H9 (cell line): Measurements from ENCODE around the gene R3HCC1L. TPM values are rescaled to one million over a fixed set of nuclear protein-coding genes. Genes with fewer than 3 reads are reported as not detected.

Experiments used
- DNase-seq: peaks from one replicate; pipeline ENCODE4 v3.0.0-alpha.2; 2017
- H2AFZ ChIP-seq: one replicate; pipeline ENCODE4 v1.6.1; 2013; ENCODE audit warnings: mild to moderate bottlenecking, low read length, control low read depth, moderate library complexity
- H2AK5ac ChIP-seq: 2 replicates; pipeline ENCODE4 v1.6.1; 2013; ENCODE audit warnings: low read length, control low read depth, mixed read lengths; ENCODE audit not compliant: insufficient read length
- H2BK120ac ChIP-seq: one replicate; pipeline ENCODE4 v1.6.1; 2013; ENCODE audit warnings: low read depth, mild to moderate bottlenecking, low read length, control low read depth, inconsistent platforms; ENCODE audit not compliant: poor library complexity, severe bottlenecking
- H2BK12ac ChIP-seq: 2 replicates; pipeline ENCODE4 v1.6.1; 2013; ENCODE audit warnings: low read length, control low read depth, mixed read lengths, low read depth; ENCODE audit not compliant: insufficient read length
- H2BK15ac ChIP-seq: 2 replicates; pipeline ENCODE4 v1.6.1; 2013; ENCODE audit warnings: low read depth, low read length, control low read depth
- H2BK20ac ChIP-seq: one replicate; pipeline ENCODE4 v1.6.1; 2013; ENCODE audit warnings: low read depth, mild to moderate bottlenecking, low read length, control low read depth, inconsistent platforms; ENCODE audit not compliant: poor library complexity, severe bottlenecking
- H2BK5ac ChIP-seq: 2 replicates; pipeline ENCODE4 v1.6.1; 2013; ENCODE audit warnings: low read length, control low read depth, mixed read lengths; ENCODE audit not compliant: insufficient read length
- H3K14ac ChIP-seq: 2 replicates; pipeline ENCODE4 v1.6.1; 2013; ENCODE audit warnings: low read length, control low read depth; ENCODE audit not compliant: insufficient read depth
- H3K18ac ChIP-seq: 2 replicates; pipeline ENCODE4 v1.6.1; 2013; ENCODE audit warnings: low read depth, mild to moderate bottlenecking, mixed read lengths, low read length, control low read depth; ENCODE audit not compliant: insufficient read length
- H3K23ac ChIP-seq: 2 replicates; pipeline ENCODE4 v1.6.1; 2013; ENCODE audit warnings: low read length, control low read depth, mixed read lengths, low read depth; ENCODE audit not compliant: insufficient read length
- H3K23me2 ChIP-seq: 2 replicates; pipeline ENCODE4 v1.6.1; 2013; ENCODE audit warnings: low read depth, mild to moderate bottlenecking, mixed read lengths, low read length, control low read depth; ENCODE audit not compliant: insufficient read length, poor library complexity, severe bottlenecking
- H3K27ac ChIP-seq: 2 replicates; pipeline ENCODE4 v1.5.1; 2013; ENCODE audit warnings: low read length, control low read depth, mixed read lengths, low read depth; ENCODE audit not compliant: insufficient read length
- H3K27me3 ChIP-seq: 2 replicates; pipeline ENCODE4 v1.6.1; 2013; ENCODE audit warnings: low read length, control low read depth, inconsistent platforms; ENCODE audit not compliant: insufficient read depth
- H3K4ac ChIP-seq: 2 replicates; pipeline ENCODE4 v1.6.1; 2013; ENCODE audit warnings: low read depth, mild to moderate bottlenecking, control low read depth, inconsistent platforms, low read length, moderate library complexity
- H3K4me1 ChIP-seq: 2 replicates; pipeline ENCODE4 v1.6.1; 2013; ENCODE audit warnings: low read length, control low read depth, inconsistent platforms; ENCODE audit not compliant: insufficient read depth
- H3K4me2 ChIP-seq: 2 replicates; pipeline ENCODE4 v1.6.1; 2013; ENCODE audit warnings: low read length, control low read depth, mixed read lengths; ENCODE audit not compliant: insufficient read length, insufficient read depth
- H3K56ac ChIP-seq: 2 replicates; pipeline ENCODE4 v1.6.1; 2013; ENCODE audit warnings: low read depth, mild to moderate bottlenecking, mixed read lengths, low read length, control low read depth; ENCODE audit not compliant: insufficient read length
- H3K79me1 ChIP-seq: 2 replicates; pipeline ENCODE4 v1.6.1; 2013; ENCODE audit warnings: low read depth, mild to moderate bottlenecking, moderate library complexity, low read length, control low read depth, inconsistent platforms; ENCODE audit not compliant: insufficient read depth, poor library complexity, severe bottlenecking
- H3K79me2 ChIP-seq: 2 replicates; pipeline ENCODE4 v1.6.1; 2013; ENCODE audit warnings: low read length, control low read depth, inconsistent platforms; ENCODE audit not compliant: insufficient read depth
- H3K9ac ChIP-seq: 2 replicates; pipeline ENCODE4 v1.6.1; 2013; ENCODE audit warnings: low read length, control low read depth, mixed read lengths; ENCODE audit not compliant: insufficient read length; ENCODE audit errors: extremely low read depth
- H3K9me3 ChIP-seq: one replicate; pipeline ENCODE4 v1.6.1; 2013; ENCODE audit warnings: low read depth, low read length, inconsistent platforms; ENCODE audit not compliant: control insufficient read depth
- H3T11ph ChIP-seq: one replicate; pipeline ENCODE4 v1.6.1; 2013; ENCODE audit warnings: mild to moderate bottlenecking, low read length, control low read depth, inconsistent platforms
- H4K20me1 ChIP-seq: one replicate; pipeline ENCODE4 v1.6.1; 2013; ENCODE audit not compliant: control insufficient read depth, insufficient read length, insufficient read depth
- H4K5ac ChIP-seq: 2 replicates; pipeline ENCODE4 v1.6.1; 2013; ENCODE audit warnings: low read depth, mild to moderate bottlenecking, mixed read lengths, low read length, control low read depth; ENCODE audit not compliant: insufficient read length
- H4K8ac ChIP-seq: replicated peaks from 2 replicates; pipeline ENCODE4 v1.6.1; 2013; ENCODE audit warnings: low read length, control low read depth, mixed read lengths, low read depth; ENCODE audit not compliant: insufficient read length
- H4K91ac ChIP-seq: 2 replicates; pipeline ENCODE4 v1.6.1; 2013; ENCODE audit warnings: low read depth, mild to moderate bottlenecking, moderate library complexity, mixed read lengths, low read length, control low read depth; ENCODE audit not compliant: insufficient read length
- H3K27ac Mint-ChIP-seq, 3 experiments: 2 replicates in 2 of 3; 3 replicates in 1 of 3; pipeline ENCODE4 v1.8.0; 2020 to 2021; ENCODE audit warnings: mixed read lengths in 3 of 3, mild to moderate bottlenecking in 1 of 3, moderate library complexity in 1 of 3
- H3K27me3 Mint-ChIP-seq: 2 replicates; pipeline ENCODE4 v1.8.0; 2021; ENCODE audit warnings: low read depth, mild to moderate bottlenecking, moderate library complexity, mixed read lengths
- H3K36me3 Mint-ChIP-seq, 3 experiments: 2 replicates in 2 of 3; 3 replicates in 1 of 3; pipeline ENCODE4 v1.8.0; 2020 to 2021; ENCODE audit warnings: low read depth in 3 of 3, mixed read lengths in 3 of 3; ENCODE audit not compliant: insufficient read depth in 1 of 3
- H3K4me1 Mint-ChIP-seq, 2 experiments: 2 replicates each; pipeline ENCODE4 v1.8.0; 2020; ENCODE audit warnings: mixed read lengths in 2 of 2
- H3K4me3 Mint-ChIP-seq, 2 experiments: 2 replicates in 1 of 2; 3 replicates in 1 of 2; pipeline ENCODE4 v1.8.0; 2020 to 2021; ENCODE audit warnings: mild to moderate bottlenecking in 2 of 2, mixed read lengths in 2 of 2, moderate library complexity in 1 of 2
- H3K9me3 Mint-ChIP-seq, 2 experiments: 2 replicates in 1 of 2; 3 replicates in 1 of 2; pipeline ENCODE4 v1.8.0; 2020; ENCODE audit warnings: mild to moderate bottlenecking in 2 of 2, mixed read lengths in 2 of 2, moderate library complexity in 1 of 2
- CTCF ChIP-seq: fragments of 200-600 bp; sonication (generic); conservative IDR thresholded peaks from 3 replicates; pipeline ENCODE4 v1.8.0; 2021; ENCODE audit warnings: antibody characterized with exemption, mild to moderate bottlenecking
- WGBS: extraction: QIAGEN DNeasy Blood & Tissue Kit; methylation state at CpG from one replicate; pipeline ENCODE4 v1.1.7; 2013; ENCODE audit warnings: missing lambda C conversion rate, low lambda C conversion rate, mixed read lengths; ENCODE audit not compliant: insufficient read length; ENCODE audit errors: extremely low coverage; 5-methylcytosine and 5-hydroxymethylcytosine counted together
- total RNA-seq: library from RNA; stranded (reverse); gene quantifications from 2 replicates; pipeline ENCODE4 v1.2.1, GENCODE V29; 2021

R3HCC1L gene
- total RNA-seq, 1 experiment from 2014 or later, result 18.5 TPM

- no peak for TF ChIP-seq CTCF
- Histone ChIP-seq H4K91ac (no peak overlapping the region), H2AFZ (no peak overlapping the region), H2BK5ac (no peak overlapping the region), H3K14ac (no peak overlapping the region), H3K9me3 (no peaks in the 10 kb centered on the region), H2BK120ac (no peak overlapping the region), H2BK15ac (no peak overlapping the region), H4K20me1 (no peaks in the 10 kb centered on the region), H3K18ac (no peak overlapping the region), H2BK12ac (no peak overlapping the region), H3K23ac (no peak overlapping the region), H3K4ac (no peak overlapping the region), H3K56ac (no peak overlapping the region), H4K5ac (no peak overlapping the region), H2BK20ac (no peak overlapping the region), H2AK5ac (no peak overlapping the region), H3K79me2 (no peaks in the 10 kb centered on the region), H3K27ac (no peak overlapping the region), H3K4me1 (no peaks in the 10 kb centered on the region), H3K27me3 (no peaks in the 10 kb centered on the region), H3K79me1 (no peaks in the 10 kb centered on the region), H3K23me2 (peaks cover 3% of the 10 kb centered on the region), H4K8ac (no peak overlapping the region), H3K9ac (no peak overlapping the region), H3T11ph (no peak overlapping the region), H3K4me2 (no peak overlapping the region)
- Mint-ChIP-seq H3K27me3 (peaks cover 2% of the 10 kb centered on the region; the same call in 1 of the 2 replicates), H3K9me3 (no peaks in the 10 kb centered on the region), H3K4me3 (no peak overlapping the region), H3K4me1 (no peaks in the 10 kb centered on the region; a peak in 1 of 4 replicates), H3K36me3 (no peaks in the 10 kb centered on the region), H3K27ac (no peak overlapping the region)
- WGBS, result no CpG with 5 or more reads among the region's 3 CpGs
- no peak for DNase-seq
These were observed 43.6 kb upstream of the R3HCC1L start for GRCh38 chr10:98090822-98091221.
